GM19328 (cell line): Measurements from ENCODE around the gene GCH1.

Experiments used
- ATAC-seq: cut with Tn5 transposase; IDR thresholded peaks from one replicate; pipeline ENCODE4 v1.9.1; 2021; ENCODE audit warnings: mild to moderate bottlenecking, moderate library complexity; ENCODE audit not compliant: unreplicated experiment

The GCH1 gene

GRCh38 chr14:54829486-54830224, 73.0 kb downstream of the GCH1 start:
- ATAC-seq, result no peak

- no peak for ATAC-seq
Measured at GRCh38 chr14:54828037-54828436, 74.6 kb downstream of the GCH1 start.

GRCh38 chr14:54823757-54824549, 78.7 kb downstream of the GCH1 start:
- ATAC-seq, result no peak

- ATAC-seq, result no peak
Measured at GRCh38 chr14:54822685-54823084, 79.9 kb downstream of the GCH1 start.

- ATAC-seq, result no peak
Measured at GRCh38 chr14:54818201-54819133, 84.2 kb downstream of the GCH1 start.

GRCh38 chr14:54817506-54817905, 85.1 kb downstream of the GCH1 start:
- ATAC-seq, result no peak

- no peak for ATAC-seq
Measured at GRCh38 chr14:54816450-54816849, 86.2 kb downstream of the GCH1 start.

- ATAC-seq, result no peak
Measured at GRCh38 chr14:54815515-54815914, 87.1 kb downstream of the GCH1 start.

GRCh38 chr14:54815016-54815415, 87.6 kb downstream of the GCH1 start:
- no peak for ATAC-seq

GRCh38 chr14:54814076-54814475, 88.5 kb downstream of the GCH1 start:
- no peak for ATAC-seq

- no peak for ATAC-seq
Measured at GRCh38 chr14:54813081-54813480, 89.5 kb downstream of the GCH1 start.

- no peak for ATAC-seq
Measured at GRCh38 chr14:54812617-54813016, 90.0 kb downstream of the GCH1 start.

GRCh38 chr14:54809767-54810166, 92.9 kb downstream of the GCH1 start:
- no peak for ATAC-seq

GRCh38 chr14:54808326-54809161, 94.1 kb downstream of the GCH1 start:
- no peak for ATAC-seq

GRCh38 chr14:54807881-54808280, 94.7 kb downstream of the GCH1 start:
- no peak for ATAC-seq

- no peak for ATAC-seq
Measured at GRCh38 chr14:54807428-54807827, 95.2 kb downstream of the GCH1 start.

- ATAC-seq, result no peak
Measured at GRCh38 chr14:54806616-54807015, 96.0 kb downstream of the GCH1 start.

GRCh38 chr14:54805445-54806322, 96.9 kb downstream of the GCH1 start:
- peak; percentile 49 for ATAC-seq

GRCh38 chr14:54805070-54805444, 97.6 kb downstream of the GCH1 start:
- ATAC-seq, result no peak
